ENCODE data around the gene GLIS1. TPM values are rescaled to one million over a fixed set of nuclear protein-coding genes. Genes with fewer than 3 reads are reported as not detected.

Gene GLIS1
- total and polyA plus RNA-seq, 10 of the 15 experiments (the other 5 are each of a cell fraction or from before 2014, with no cell fraction given): not detected

GRCh38 chr1:53614231-53615021, 124.5 kb downstream of the GLIS1 start:
- POLR2A ChIA-PET: no interaction called here
- H3K79me2 ChIP-seq (ENCODE audit: control insufficient read depth, insufficient read depth, low read length): no peaks in the 10 kb centered on the region
- SMC1A ChIA-PET (ENCODE audit: uncharacterized antibody, unreplicated experiment): no interaction called here
- intact Hi-C loops (cut with micrococcal nuclease; ENCODE audit: unreplicated experiment): no loop called here
- RAD21 ChIA-PET (ENCODE audit: unreplicated experiment): no interaction called here
- WGBS (ENCODE audit: insufficient coverage, insufficient replicate concordance, low lambda C conversion rate, missing lambda C conversion rate): 33% methylated on average over 12 of the region's 12 CpGs
- H3K9ac ChIP-seq (ENCODE audit: control insufficient read depth, insufficient read depth, low read length): no peak overlapping the region
- in situ Hi-C loops (cut with MboI): no loop called here
- H3K4me3 ChIP-seq: no peak overlapping the region
- no peaks in the 10 kb centered on the region for H3K27me3 ChIP-seq (replicated peaks in 1 of 2; ENCODE audit: control insufficient read depth in 2 of 2, insufficient read depth in 2 of 2, low read length in 1 of 2)
- DNase-seq (ENCODE audit: low read depth, low spot score) (no peak), ATAC-seq (no peak), FAIRE-seq (no peak)
- no TSS peak for BruUV-seq (replicated peaks)
- CTCF ChIA-PET: no interaction called here
- no peaks in the 10 kb centered on the region for H3K4me1 ChIP-seq (ENCODE audit: control insufficient read depth, insufficient read depth, low read length)
- TF ChIP-seq BCL3 (IDR thresholded peaks at IDR 0.05; ENCODE audit: borderline replicate concordance, insufficient read depth, low read depth, low read length, poor library complexity, severe bottlenecking): peak; percentile 79
- TF ChIP-seq MTA3 (IDR thresholded peaks at IDR 0.05; ENCODE audit: borderline replicate concordance, low read length): no peak
- no peak for TF ChIP-seq YBX1 (IDR thresholded peaks at IDR 0.05)
- TF ChIP-seq HCFC1 (IDR thresholded peaks at IDR 0.05; ENCODE audit: low read length): no peak
- no peaks in the 10 kb centered on the region for H3K36me3 ChIP-seq (ENCODE audit: control insufficient read depth in 2 of 2, insufficient read depth in 2 of 2, low read length in 1 of 2)
- no peak overlapping the region for H3K4me2 ChIP-seq (ENCODE audit: control insufficient read depth, insufficient read depth)
- no peak overlapping the region for H3K27ac ChIP-seq (ENCODE audit: control insufficient read depth, insufficient read depth)
- H3K9me3 ChIP-seq (replicated peaks; ENCODE audit: control insufficient read depth, insufficient read depth, low read length): no peaks in the 10 kb centered on the region; the same call in 2 of the 3 replicates
- H4K20me1 ChIP-seq (ENCODE audit: control insufficient read depth, insufficient read depth): no peaks in the 10 kb centered on the region
- H2AFZ ChIP-seq (ENCODE audit: control insufficient read depth, low read depth, low read length): no peak overlapping the region

GRCh38 chr1:53608676-53609075, 130.3 kb downstream of the GLIS1 start:
- ChIA-PET CTCF (no interaction called here), RAD21 (ENCODE audit: unreplicated experiment) (no interaction called here), POLR2A (no interaction called here), SMC1A (ENCODE audit: uncharacterized antibody, unreplicated experiment) (no interaction called here)
- no peak for ATAC-seq
- no peak overlapping the region for H3K27ac ChIP-seq (ENCODE audit: control insufficient read depth, insufficient read depth)
- H3K4me1 ChIP-seq (ENCODE audit: control insufficient read depth, insufficient read depth, low read length): no peaks in the 10 kb centered on the region
- no peak for FAIRE-seq
- H3K4me3 ChIP-seq: no peak overlapping the region
- no peaks in the 10 kb centered on the region for H3K36me3 ChIP-seq (ENCODE audit: control insufficient read depth in 2 of 2, insufficient read depth in 2 of 2, low read length in 1 of 2)
- H4K20me1 ChIP-seq (ENCODE audit: control insufficient read depth, insufficient read depth): no peaks in the 10 kb centered on the region
- no peak overlapping the region for H3K4me2 ChIP-seq (ENCODE audit: control insufficient read depth, insufficient read depth)
- in situ Hi-C loops (cut with MboI) (no loop called here), intact Hi-C loops (cut with micrococcal nuclease; ENCODE audit: unreplicated experiment) (no loop called here)
- no peaks in the 10 kb centered on the region for H3K79me2 ChIP-seq (ENCODE audit: control insufficient read depth, insufficient read depth, low read length)
- H2AFZ ChIP-seq (ENCODE audit: control insufficient read depth, low read depth, low read length): no peak overlapping the region
- no peaks in the 10 kb centered on the region; the same call in 2 of the 3 replicates for H3K9me3 ChIP-seq (replicated peaks; ENCODE audit: control insufficient read depth, insufficient read depth, low read length)
- H3K9ac ChIP-seq (ENCODE audit: control insufficient read depth, insufficient read depth, low read length): no peak overlapping the region
- H3K27me3 ChIP-seq (replicated peaks in 1 of 2; ENCODE audit: control insufficient read depth in 2 of 2, insufficient read depth in 2 of 2, low read length in 1 of 2): no peaks in the 10 kb centered on the region; a peak in 1 of 4 replicates
- BruUV-seq (replicated peaks): no TSS peak
- DNase-seq (ENCODE audit: low read depth, low spot score): no peak
- TF ChIP-seq WRNIP1 (IDR thresholded peaks at IDR 0.05; ENCODE audit: borderline replicate concordance, low read depth, low read length) (no peak), BCLAF1 (IDR thresholded peaks at IDR 0.05) (no peak), GABPA (IDR thresholded peaks at IDR 0.05; ENCODE audit: low read depth) (no peak), NFIC (IDR thresholded peaks at IDR 0.05; ENCODE audit: low read depth, low read length) (no peak), BMI1 (IDR thresholded peaks at IDR 0.05; ENCODE audit: borderline replicate concordance) (no peak), BACH1 (IDR thresholded peaks at IDR 0.05; ENCODE audit: borderline replicate concordance) (no peak), ZNF622 (IDR thresholded peaks at IDR 0.05) (no peak), RB1 (IDR thresholded peaks at IDR 0.05; ENCODE audit: borderline replicate concordance) (no peak), EP300 (IDR thresholded peaks at IDR 0.05; ENCODE audit: borderline replicate concordance in 1 of 2, control insufficient read depth in 1 of 2, low read depth in 2 of 2, low read length in 2 of 2) (no peak)

Data from GM12878 (cell line).